HG03097 (cell line): ENCODE measurements around the gene PLXNA4.

ENCODE experiments used
- ATAC-seq: cut with Tn5 transposase; IDR thresholded peaks from one replicate; pipeline ENCODE4 v1.9.1; 2021; ENCODE audit not compliant: unreplicated experiment, low FRiP score

PLXNA4 gene

DNA sequence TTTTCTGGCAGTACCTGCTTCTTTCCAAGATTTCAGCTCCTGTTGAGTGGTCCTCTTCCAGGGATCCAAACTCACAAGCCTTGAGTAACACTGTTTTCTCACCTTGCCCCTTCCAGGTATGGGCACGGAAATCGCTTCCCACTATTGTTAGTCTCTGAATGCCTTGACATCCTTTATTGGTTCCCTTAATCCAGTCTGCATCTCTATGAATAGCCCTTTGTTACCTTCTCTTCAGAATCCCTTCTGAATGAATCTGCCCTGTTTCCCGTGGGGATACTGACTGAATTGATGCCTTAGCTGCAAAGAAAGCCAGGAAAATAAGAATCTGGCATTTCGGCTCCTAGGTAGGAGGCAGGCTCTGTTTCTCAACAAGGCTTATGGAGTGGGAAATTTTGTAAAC, 467.7 kb downstream of the PLXNA4 start:
- ATAC-seq: no peak

GRCh38 chr7:132106491-132106890, 469.8 kb downstream of the PLXNA4 start:
- ATAC-seq: no peak

- ATAC-seq: no peak
Observed at GRCh38 chr7:132105096-132105495, 471.2 kb downstream of the PLXNA4 start.

- ATAC-seq: no peak
Observed at GRCh38 chr7:132103718-132104117, 472.6 kb downstream of the PLXNA4 start.

DNA sequence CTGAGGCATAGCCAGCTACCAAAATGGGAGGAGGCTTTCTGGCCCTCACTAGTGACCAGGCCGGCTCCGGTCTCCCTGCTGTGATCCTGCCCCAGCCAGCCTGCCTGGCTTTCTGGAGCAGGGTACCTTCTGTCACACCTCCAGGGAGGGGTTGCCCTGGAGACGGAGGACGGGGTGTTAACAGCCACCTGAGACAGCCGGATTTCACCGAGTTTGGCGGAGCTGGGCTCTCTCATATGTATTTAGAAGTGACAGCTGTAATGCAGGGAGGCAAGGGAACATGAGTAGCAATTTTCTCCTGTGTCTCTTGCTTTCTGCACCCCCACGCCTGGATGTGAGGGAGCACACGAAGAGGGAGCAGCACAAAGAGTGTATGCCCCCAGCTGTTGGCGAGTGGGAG, 473.3 kb downstream of the PLXNA4 start:
- no peak for ATAC-seq

DNA sequence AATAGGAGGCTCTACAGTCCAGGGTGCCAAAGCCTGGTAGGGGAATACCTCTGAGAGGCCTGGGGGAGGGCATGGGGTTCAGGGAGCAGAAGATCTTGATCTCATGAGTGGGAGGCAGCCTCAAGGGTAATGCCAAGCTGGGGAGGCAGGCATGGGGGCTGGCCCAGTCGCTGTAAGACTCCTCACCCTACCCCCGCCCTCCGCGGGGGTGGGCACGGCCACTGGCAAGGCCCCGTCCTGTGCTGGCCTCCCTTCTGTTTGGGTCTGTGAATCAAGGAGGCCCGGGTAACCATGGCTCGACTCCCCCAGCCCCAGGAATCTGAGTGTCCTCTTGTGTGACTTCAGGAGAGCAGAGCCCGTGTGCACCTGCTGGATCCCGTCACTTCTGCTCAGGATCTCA, 473.9 kb downstream of the PLXNA4 start:
- no peak for ATAC-seq

DNA sequence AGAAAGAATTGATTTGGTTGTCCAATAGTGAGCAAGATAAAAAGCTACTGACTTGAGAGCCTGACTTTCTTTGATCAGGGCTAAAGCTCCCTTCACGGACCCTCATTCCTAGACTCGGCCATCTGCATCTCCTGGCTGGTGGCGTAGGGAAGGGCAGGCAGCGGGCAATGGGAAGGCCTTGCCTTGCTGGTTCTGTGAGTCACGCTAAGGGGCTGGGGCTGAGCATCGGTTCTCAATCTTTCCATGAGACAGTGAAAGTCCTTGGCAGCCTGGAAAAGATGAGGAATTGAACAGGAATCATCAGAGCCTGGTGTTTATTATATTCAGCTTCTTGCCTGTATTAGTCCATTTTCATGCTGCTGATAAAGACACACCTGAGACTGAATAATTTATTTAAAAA, 475.3 kb downstream of the PLXNA4 start:
- no peak for ATAC-seq

GRCh38 chr7:132100483-132100882, 475.8 kb downstream of the PLXNA4 start:
- ATAC-seq: no peak

GRCh38 chr7:132099163-132099562, 477.1 kb downstream of the PLXNA4 start:
- ATAC-seq: no peak

DNA sequence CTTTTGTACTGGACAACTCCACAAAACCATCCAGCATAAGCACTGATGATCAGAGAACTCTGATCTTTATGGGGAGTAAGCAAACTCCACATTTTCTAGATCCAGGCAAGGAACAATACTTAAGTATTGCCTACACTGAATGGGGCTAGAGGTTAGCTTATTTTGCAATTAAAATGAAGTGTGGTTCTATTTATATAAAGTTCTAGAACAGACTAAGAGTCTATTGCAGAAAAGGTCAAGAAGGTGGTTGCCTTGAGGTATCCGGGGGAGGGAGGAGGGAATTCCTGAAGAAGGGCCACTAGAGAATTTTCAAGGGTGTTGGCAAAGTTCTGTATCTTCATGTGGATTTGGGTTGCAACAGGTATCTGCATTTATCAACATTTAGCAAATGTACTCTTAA, 477.9 kb downstream of the PLXNA4 start:
- ATAC-seq: no peak

DNA sequence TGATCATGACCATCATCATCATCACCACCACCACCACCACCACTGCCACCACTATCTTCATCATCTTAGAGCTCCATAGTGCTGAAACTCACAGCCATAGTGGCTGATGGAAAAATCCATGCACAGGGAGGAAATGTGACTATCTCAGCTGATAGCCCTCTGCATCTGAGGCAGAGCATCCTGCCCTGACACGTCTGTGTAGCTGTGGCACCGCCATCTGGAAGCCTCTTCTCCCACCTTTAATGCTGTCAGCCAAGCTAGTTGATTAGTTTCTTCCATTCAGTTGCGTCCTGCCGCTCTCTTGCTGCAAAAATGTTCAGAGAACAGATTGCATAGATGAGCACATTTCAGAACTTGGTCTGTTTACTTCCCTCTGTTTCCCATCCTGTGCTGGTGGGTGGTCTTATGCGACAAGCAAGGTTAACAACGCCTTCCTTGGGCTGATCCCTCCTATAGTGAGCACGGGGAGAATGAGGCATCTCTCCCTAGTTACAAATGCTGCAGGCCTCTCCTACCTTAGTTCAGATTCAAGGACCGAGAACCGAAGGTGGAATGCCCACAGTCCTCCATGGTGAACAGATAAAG, 478.6 kb downstream of the PLXNA4 start:
- no peak for ATAC-seq

DNA sequence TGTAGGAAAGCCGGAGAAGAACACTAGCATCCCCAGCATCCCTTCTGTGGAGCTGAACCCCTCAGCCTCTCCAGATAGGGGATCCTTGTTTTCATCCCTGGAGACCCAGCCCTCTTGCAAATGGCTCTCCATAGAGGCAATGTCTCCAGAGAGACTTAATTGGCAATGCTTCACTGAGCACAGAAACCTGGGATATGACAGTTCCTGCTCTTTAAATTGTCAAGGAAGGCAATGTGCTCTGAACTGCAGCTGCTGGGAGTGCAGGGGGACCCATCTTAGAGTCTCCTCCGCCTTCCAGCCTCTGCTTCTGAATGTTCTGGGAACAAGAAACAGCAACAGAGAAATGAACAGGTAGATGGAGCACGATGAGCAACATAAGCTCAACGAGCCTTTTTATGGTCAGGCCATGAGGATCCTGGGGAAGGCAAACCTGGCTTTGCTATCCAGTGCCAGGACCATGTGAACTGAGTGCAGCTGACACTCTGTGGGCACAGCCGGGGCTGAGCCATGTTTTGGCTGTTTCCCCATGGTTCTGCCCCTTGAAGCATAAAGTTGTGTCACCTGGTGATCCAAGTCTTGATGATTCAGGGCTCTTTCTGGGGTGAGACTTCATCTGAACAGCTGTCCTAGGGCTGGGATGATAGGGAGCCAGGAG, 481.0 kb downstream of the PLXNA4 start:
- ATAC-seq: no peak

DNA sequence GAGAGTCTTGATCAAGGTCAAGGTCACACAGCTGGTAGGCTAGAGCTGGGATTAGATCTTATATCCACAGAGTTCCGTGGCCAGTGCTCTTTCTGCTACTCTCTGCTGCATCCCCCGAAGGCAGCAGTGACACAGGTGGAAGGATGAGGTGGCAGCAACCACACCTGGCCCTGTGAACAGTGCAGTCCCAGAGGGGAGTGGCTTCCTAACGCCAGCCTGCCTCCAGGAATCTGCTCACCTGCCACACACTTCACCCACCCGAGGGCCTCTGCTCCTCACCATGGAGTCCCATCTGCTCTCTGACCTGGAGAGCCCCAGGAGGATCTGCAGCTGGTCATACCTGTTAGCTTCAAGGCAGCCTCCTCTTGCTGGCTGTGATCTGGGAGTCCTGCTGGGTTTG, 484.2 kb downstream of the PLXNA4 start:
- no peak for ATAC-seq

DNA sequence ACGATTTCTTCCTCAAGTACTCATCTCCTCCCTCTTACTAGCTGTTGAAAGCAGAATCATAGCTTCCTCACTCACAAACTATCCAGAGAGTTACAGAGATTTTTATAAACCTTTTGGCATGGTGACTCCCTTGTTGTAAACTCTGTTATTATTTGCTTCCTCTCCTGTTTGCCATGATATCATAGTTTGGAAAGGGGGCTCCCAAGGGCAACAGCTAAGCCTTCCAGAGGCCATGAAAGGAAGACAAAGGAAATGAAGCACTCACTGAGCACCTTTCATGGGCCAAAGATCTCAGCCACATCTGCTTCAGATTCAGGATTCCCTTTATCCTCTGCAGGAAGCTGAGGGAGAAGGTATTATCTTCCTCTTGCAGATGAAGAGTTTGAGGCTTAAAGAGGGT, 484.6 kb downstream of the PLXNA4 start:
- no peak for ATAC-seq

- ATAC-seq: no peak
Observed at GRCh38 chr7:132090444-132090843, 485.8 kb downstream of the PLXNA4 start.

DNA sequence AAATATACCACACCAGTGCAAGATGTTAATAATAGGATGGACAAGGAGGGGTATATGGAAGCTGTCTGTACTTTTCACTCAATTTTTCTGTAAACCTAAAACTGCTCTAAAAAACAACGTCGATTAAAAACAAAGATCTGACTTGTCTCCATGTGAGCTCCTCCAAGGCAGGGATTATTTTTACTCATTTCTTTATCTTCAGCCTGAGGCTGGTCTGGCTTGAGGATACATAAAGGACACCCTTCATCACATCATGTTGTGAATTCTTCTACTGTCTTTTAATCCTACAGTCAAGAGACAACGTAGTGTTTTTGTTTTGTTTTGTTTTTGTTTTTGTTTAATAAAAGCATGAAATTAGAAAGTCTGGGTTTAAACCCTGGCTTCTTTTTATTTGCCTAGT, 486.9 kb downstream of the PLXNA4 start:
- ATAC-seq: no peak

GRCh38 chr7:132087421-132087820, 488.8 kb downstream of the PLXNA4 start:
- no peak for ATAC-seq

GRCh38 chr7:132084776-132085388, 491.4 kb downstream of the PLXNA4 start:
- no peak for ATAC-seq

- ATAC-seq: no peak
Observed at GRCh38 chr7:132083537-132084123, 492.6 kb downstream of the PLXNA4 start.

- ATAC-seq: no peak
Observed at GRCh38 chr7:132083126-132083525, 493.1 kb downstream of the PLXNA4 start.

DNA sequence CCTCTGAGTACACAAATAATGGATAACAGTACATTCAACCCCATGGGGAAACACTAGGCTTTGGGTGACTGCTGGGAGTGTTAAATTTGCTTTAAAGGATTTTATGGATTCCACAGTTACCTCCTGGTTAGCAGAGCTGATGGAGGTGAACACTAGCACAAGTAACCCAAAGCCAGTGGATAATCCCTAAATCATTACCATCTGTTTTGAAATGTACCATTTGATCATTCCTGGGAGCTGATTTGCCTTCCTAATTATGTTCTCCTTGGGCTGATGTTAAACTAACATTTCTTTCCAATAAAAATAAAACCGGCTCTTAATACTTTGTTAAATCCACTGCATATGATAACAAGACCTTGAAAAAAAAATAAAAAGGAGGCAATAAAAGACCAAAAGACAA, 493.9 kb downstream of the PLXNA4 start:
- ATAC-seq: no peak

DNA sequence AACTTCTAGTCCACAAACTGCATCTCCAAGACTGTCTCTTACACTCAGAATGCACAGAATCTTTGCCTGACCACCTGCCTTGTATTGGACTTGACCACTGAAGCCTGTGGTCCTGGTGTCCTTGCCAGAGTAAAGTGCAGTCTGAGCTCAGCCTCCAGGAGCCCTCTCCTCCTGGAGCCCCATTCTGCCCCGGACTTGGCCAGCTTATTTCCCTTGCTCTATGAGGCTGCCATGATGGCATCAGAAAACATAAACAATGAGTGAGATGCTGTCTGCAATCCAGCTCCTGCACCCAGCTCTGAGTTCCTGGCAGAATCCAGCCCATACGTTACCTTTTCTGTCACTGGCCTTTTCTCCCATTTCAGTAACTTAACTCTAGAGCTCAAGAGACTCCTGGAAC, 494.6 kb downstream of the PLXNA4 start:
- ATAC-seq: no peak
